COLO829 (cell line): ENCODE results near the gene GSG1L.
A peak's percentile ranks its signal among the peaks of the same experiment; 100 is the strongest.

Experiments
- DNase-seq: peaks from one replicate; pipeline ENCODE4 v3.0.0; 2012; ENCODE audit warnings: low spot score

Gene GSG1L

DNA sequence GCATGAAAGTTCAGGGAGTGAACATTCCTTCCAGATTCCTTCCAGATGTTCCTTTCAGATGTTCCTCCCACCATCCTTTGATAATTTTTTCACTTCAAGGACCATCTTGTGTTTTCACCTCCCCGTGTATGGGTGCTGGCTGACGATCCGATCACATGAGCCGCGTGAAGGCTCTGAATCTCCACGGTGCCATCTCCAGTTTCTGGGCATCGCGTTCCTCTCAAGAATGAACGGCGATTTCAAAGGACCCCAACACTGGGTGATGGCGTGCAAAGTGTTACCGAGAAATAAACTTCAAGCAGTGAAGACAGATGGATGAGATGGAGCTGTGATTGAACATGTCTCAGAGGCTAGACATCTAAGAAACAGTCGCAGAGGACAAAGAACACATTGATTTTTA lies 245.3 kb downstream of the GSG1L start:
- no peak for DNase-seq

DNA sequence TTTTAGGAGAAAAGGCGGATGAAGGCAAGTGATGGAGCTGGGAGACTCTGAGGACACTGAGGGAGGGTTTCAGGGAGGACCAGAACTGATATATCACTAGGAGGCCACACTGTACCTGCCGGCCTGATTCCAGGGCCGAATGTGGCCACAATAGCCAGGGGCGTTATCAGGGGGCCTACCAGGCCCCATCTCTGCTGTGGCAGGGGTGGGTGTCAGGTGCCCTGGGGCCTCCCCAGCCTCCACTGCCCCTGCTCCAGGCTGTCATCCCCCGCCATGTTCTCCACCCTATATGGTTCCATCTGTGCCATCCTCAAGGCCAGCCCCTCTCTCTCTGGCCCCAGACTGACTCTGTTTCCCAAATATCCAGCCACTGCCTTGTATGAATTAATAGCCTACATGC lies 246.5 kb downstream of the GSG1L start:
- DNase-seq: no peak

DNA sequence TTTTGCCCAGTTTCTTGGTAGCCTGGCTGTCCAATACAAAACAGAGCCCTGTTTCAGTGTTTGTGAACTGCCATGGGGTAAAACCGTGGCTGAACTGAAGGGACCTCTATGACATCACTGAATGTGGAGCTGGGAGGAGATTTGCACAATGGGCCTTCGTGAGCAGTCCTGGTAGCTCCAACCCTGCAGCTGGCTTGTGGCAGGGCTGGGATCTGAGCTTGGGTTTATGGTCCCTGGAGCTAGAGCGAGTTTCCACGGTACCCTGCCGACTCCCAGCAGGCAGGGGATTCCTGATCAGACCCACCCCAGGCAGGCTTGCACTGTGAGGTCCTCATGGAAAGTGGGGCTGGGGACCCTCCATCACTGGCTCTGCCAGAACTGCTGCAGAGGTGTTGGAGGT lies 247.0 kb downstream of the GSG1L start:
- DNase-seq: no peak

DNA sequence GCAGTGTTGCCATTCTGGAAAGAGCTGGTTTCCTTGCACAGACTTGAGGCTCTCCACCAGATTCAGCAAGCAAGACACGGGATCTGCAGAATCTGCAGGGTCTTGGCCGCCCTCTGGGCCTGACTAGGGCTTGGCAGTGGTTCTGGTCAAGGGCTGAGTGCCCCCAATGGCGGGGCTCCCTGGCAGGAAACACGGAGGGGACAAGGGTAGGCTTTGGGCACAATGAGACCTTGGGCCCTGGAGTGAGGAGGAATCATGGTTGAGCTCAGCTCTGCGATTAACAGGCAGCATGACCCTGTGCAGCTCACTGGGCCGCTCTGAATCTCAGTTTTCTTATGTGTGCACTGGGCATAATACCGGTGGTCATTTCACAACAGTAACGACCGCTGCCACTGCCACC lies 249.9 kb downstream of the GSG1L start:
- DNase-seq: no peak

DNA sequence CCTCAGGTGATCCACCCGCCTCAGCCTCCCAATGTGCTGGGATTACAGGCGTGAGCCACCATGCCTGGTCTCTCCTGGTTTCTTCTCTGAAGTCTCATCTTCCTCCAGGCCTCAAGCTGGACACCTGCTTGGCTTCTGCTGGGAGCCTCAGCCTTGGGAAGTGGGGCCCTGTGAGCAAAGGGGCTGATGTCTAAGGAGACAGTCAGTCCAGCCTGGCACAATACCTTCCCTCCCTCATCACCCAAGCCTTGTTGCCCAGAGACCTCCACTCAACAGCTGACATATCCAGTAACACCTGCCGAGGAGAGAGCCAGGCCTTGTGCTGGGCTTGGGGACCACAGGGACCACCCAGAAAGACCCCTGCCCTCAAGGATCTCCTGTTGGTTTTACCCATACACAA lies 251.6 kb downstream of the GSG1L start:
- DNase-seq: no peak

DNA sequence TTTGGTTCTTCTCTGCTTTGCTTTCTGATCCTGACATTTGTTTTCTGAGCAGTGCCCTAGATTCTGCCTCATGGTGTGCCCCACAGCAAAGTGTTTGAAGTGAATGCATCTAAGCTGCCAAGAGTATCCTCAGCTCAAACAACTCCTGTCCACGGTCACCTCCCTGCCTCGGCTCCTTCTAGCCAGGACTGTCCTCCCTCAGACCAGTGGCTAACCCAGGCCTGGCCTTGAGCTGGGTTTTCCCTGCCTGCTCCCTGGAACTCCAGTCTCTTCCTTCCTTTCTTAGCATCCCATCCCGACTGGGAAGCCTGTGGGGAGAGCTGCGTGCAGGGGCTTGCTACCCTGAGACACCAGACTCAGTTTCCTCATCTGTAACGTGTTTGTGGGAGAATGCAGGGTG lies 256.5 kb downstream of the GSG1L start:
- no peak for DNase-seq

DNA sequence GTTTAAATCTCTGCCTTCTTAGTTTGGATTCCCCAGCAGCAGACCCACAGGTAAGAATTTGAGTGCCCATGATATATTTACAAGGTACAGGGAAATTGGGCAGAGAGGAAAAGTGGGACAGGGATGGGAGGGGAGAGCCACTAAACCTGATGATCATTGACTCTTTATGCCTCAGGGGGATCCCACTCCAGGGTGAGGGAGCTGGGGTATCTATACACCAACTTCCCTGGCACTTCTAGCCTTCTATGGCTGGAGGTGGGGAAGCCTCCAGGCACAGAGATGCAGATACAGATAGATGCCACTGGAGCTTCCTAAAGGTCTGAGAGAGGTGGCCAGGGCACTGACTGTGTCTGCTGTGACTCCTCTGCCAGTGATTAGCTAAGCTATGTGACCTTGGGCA lies 257.1 kb downstream of the GSG1L start:
- no peak for DNase-seq

DNA sequence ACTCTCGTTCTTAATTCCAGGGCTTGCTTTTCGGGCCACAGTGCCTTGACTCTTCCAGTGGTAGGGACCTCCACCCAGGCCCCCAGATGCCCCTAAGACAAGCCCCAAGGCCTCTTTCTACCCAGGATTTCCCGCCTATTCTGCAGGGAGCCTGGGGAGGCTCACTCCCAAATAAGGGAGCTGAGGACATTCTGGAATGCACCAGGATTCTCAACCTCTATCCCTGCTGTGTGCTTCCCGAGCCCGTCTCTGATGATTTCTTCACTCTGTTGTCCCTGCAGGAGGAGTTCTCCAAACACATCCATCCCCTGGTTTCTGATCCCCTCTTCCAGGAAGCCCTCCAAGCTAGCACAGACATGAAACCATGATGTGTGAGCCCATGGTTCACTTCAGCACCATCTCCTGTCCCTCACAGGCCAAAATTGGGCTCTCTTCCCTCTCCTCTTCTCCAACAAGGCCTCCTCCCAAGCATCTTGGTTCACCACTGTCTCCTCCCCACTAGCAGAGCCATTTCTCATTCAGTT lies 257.6 kb downstream of the GSG1L start:
- DNase-seq: no peak

DNA sequence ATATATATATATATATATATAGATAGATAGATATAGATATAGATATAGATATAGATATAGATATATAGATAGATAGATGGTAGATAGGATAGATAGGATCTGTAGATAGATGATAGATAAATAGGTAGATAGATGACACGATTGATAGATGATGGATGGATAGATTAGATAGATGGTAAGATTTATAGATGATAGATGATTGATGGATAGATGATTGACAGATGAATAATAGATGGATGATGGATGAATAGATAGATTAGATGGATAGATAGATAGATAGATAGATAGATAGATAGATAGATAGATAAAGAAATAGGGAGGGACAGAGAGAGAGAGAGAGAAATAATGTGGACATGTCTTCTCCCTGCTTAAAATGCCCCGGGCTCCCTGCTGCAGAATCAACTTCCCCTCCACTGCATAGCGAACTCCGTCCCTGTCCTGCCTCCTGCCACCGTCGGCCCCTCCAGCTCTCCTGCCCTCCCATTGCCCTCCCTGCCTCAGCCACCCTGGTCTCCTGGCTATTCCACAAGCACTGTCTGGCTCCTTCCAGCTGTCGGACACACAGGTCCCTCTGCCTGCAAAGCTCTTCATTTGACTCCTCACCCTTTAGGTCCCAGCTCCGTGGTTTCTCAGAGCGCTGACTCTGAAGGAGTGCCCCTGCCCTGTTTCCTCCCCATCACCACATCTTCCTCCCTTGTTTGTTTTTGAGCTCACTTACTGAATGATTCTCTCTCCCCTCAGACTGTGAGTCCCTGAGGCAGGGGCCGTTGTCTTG lies 259.6 kb downstream of the GSG1L start:
- DNase-seq: no peak

DNA sequence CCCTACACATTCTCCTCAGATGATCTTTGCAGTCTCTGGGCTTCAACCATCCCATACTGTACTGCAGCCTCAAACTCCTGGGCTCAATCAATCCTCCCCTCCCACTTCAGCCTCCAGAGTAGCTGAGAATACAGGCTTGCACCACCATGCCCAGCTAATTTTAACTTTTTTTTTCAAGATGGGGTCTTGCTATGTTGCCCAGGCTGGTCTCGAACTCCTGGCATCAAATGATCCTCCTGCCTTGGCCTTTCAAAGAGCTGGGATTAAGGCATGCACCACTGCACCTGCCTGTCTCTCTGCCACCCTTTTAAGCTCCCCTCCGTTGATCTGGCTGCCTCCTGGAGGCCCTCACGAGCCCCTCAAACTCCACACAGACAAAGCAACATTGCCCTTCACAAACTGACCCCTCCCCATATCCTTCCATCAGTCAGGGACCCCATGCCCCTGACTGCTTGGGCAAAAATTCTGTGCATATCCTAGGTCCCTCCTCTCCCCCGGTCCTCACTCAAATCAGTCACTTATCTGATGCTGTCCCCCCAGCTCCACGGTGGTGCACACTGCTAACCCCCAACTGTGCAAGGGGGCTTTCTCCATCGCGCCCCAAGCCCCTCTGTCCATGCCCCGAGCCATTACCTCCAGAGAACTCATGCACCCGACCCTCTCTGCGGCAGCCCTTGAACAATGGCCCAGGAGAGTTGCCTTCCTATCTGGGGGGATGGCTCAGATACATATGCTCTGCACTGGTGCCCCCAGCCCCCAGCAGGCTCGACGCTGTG lies 260.7 kb downstream of the GSG1L start:
- no peak for DNase-seq

DNA sequence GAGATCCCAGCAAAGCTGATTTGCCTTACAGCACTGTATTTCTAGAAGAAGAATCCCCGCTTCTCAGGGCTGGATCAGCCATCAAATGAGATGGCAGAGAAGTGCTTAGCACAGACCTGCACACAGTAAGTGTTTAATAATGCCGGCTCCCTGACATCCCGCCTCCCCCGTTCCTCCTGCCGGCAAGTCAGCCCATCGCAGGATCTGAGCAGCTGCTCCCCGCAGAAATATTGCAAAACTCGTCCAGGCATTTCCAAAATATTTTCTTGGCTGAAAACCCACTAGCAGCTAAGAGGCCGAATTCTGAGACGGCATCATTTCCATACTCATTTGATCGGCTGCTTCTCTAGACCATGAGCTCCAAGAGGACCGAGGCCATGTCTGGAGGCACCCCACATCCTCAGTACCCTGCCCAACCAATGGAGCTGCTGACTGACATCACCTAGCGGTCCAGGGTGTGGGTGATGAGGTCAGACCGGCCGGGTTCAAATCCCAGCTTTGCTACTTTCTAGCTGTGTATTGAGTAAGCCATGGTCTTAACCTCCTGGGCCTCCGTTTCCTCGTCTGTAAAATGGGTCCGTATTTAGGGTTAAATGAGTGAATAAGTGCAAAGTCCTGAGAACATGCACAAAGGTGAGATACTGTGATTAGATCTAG lies 262.1 kb downstream of the GSG1L start:
- DNase-seq: no peak

DNA sequence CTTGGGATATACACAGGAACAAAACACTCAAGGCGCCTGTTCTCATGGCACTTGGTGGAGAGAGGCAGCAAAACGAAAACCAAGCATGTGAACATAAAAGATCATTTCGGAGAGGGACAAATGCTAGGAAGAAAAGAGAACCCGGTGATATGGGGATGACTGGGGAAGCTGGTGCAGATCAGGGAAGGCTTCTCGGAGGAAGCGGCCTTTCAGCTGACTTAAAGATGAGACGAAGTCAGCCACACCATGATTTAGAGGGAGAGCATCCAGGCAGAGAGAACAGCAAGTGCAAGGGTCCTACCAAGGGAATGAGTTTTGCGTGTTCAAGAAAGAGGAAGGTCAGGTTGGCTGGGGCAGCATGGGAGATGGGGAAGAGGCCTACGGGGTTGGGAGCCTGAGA lies 262.7 kb downstream of the GSG1L start:
- no peak for DNase-seq

DNA sequence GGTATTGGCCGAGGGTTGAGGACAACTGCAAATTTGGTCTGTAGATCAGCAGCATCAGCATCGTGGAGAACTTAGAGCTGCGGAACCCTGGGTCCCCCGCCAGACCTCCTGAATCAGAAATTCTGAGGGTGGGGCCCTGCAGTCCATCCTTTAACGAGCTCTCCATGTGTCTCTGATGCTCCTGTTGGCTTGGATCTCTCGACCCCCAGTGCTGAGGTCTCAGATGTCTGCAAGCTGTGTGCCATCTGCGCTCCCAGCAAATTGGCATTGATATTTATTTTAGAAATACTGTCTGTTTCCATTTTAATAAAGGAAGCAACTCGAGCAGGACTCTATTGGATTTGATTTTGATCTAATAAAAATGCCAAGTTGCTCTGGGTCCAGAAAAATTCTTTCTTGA lies 263.6 kb downstream of the GSG1L start:
- no peak for DNase-seq

DNA sequence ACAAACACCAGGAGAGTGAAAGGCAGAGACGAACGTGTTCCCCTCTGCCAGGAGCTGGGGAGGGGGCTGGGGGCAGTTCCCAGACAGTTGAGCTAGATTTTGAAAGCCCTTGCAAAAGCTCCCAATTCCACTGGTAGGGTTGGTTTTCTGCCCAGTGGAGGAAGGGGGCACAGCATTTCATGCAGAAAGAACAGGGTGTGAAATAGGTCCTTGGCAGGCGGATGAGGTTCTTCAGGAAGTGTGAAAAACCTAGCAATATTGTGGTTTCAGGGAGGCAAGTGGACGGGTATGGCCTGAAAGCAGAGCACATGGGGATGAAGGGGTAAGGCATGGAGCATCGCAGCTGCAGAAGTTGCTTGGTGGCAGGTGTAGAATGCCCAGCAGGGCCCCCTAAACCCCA lies 265.3 kb downstream of the GSG1L start:
- DNase-seq: no peak

DNA sequence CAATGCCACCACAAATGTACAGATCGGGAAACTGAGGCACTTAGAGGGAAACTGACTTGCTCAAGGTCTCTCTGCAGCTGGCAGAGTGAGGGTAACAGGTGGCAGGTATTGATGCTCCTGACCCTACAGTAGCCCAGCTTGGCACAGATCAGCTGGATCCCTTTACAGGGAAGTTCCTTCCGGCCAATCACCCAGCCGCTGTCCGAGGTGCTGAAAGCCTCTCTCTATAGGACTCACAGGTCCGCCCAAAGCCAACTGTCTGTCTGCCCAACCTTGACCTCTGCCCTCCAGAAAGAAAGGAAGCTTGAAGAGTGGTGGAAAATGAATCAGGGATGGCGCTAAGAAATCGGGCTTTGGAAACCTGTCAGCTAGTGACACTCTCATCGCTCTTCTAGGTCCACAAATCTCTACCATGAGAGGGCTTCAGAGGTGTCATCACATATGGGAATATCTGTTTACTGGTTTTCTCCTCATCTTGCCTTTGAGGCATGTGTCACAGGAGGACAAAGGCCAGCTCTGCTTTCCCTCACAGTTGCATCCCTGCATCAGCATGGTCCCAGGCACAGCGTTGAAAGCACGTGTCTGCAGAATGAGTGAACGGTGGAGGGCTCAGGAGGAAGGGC lies 267.4 kb downstream of the GSG1L start:
- DNase-seq: peak; percentile 25

DNA sequence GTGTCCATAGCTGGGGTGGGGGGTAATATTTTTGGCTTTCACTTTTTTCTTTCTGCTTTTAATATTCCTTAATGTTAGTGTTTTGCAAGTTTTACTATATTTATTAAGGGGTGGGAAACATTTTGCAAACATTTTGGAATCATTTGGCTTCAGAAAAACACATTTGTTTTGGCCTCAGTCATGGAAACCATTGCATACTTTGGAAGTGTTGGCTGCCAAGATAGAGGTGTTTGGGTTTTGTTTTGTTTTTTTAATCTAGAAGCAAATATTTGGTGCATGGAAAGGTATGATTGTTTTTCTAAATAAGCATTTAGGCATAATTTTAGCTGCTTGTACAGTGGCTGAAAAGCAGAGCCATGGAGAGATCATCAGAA lies 270.3 kb downstream of the GSG1L start:
- DNase-seq: no peak

DNA sequence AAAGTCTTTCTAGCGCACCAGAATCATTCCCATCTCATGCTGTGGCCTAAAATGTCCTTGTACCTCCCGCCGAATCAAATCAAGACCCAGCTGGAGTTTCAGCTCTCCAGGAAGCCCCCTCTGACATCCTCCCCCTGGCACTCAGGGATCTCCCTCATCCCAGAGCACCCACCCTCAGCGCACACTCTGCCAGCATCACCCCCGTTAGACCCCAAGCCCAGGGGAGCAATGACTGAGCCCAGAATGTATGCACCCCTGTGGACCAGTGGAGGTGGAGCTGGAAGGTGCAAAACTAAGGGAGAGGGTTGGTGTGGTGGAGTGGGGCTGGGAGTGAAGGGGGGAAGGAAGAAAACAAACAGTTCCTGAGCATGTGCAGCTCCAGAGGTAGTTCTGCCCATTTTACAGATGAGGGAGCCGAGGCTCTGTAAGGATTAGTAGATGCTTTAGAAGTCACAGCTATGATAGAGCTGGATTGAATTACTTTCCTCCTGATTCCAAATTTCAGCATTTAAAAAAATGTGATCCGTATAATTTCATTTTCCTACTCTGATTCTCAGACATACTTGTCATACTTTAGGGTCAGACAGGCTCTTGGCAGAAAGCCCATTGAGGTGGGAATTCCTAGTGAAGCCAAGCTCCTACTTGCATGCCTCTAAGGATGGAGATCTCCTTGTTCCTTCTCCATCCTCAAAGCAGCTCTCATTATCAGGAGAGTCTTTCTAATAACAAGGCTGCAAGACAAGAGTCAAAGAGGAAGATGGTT lies 270.8 kb downstream of the GSG1L start:
- DNase-seq: no peak

DNA sequence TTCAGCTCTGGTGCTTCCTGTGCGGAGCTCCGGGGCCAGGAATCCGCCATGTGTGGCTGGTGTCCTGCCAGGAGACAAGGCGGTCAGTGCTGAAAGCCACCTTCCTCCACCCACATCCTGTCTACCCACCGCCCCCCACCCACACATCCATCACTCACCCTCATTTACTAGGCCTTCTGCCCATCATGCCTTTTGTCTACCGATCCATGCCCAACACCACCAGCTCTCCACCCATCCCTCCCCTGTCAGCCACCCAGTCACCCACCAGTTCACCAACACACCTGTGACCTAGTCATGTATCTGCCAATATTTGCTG lies 272.2 kb downstream of the GSG1L start:
- DNase-seq: no peak

DNA sequence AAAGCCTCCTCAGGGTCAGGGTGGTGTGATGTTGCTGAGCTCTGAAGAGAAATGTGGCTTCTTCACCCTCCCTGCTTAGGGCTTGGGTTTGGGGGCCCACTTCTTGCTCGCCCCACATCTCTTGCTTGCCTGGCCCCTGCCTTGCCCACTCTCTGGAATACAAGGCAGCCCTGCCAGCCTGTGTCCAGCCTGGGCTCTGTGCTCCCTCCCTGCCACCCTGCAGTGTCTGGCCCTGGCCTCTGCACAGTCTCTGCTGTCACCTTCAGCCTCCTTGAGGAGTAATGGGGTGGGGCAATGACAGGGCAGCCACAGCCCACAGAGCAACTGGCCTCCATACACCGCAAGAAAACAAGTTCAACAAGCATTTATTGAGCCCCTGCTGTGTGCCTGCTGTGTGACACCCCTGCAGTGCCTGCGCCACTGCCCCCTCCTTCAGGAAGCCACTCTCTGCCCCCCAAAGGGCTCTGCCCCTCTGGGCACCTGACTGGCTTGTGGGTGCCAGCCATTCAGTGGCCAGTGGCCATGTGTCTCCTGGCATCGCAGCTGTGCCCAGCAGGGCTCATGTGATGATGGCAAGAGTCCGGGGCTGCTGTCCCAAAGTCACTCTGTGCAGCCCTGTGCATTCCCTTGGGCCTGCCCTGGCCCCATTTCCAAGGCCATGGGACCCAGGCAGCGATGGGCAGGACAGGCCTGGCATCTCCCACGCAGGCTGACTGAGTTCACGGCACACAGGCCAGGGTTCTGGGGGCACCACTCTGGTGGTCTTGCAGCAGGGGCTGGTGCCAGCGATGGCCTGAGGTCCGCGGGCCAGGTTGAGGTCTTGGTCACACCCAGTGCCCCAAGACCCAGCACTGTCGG lies 272.7 kb downstream of the GSG1L start:
- DNase-seq: no peak

DNA sequence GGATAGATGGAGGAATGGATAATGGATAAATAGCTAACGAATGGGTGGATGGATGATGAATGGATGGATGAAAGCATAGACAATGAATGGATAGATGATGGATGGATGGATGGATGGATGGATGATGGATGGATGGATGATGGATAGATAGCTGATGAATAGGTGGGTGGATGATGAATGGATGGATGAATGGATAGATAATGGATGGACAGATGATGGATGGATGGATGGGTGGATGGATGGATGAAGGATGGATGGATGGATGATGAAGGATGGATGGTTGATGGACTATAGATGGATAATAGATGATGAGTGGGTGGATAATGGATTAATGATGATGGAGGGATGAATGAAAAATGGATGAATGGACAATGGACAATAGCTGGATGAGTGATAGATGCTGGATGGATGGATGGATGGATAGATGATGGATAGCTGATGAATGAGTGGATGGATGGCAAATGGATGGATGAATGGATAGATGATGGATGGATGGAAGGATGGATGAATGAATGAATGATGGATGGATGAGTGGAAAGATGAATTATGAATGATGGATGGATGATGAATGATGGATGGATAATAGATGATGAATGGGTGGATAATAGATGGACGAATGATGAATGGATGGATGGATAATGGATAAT lies 273.8 kb downstream of the GSG1L start:
- DNase-seq: no peak

DNA sequence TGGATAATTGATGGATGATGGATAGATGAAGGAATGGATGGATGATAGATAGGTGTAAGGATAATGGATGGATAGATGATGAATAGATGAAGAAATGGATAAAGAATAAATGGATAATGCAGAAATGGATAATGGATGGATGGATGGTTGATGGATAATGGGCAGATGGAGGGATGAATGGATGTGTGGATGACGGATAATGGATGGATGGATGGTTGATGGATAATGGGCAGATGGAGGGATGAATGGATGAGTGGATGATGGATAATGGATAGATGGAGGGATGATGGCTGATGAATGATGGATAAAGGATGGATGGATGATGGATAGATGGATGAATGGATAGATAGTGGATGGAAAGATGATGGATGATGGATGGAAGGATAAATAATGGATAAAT lies 274.4 kb downstream of the GSG1L start:
- DNase-seq: no peak
